ENCODE measurements around the gene DGCR2.

- TF ChIP-seq ZNF274 (IDR thresholded peaks at IDR 0.05; ENCODE audit: low read depth, low read length) (no peak), YY1 (IDR thresholded peaks at IDR 0.05; ENCODE audit: insufficient read depth, insufficient read length) (no peak)
Observed at GRCh38 chr22:19115628-19116027, 6.6 kb downstream of the DGCR2 start.
